A673 (cell line): Measurements from ENCODE around the gene EXOC3L4.

Source experiments
- CTCF ChIP-seq: fragments of 300-800, 200-600 bp; sonication (generic); conservative IDR thresholded peaks from 2 replicates; pipeline ENCODE4 v1.5.1; 2017; ENCODE audit warnings: low read depth, mild to moderate bottlenecking, antibody characterized with exemption, low read length, moderate library complexity, mixed read lengths
- EZH2 ChIP-seq: fragments of 200-600 bp; sonication (generic); IDR thresholded peaks from 2 replicates; pipeline ENCODE4 v1.6.1; 2017; ENCODE audit warnings: borderline replicate concordance, low read depth, mild to moderate bottlenecking, mixed read lengths, antibody characterized with exemption, low read length; ENCODE audit not compliant: poor library complexity, severe bottlenecking

GRCh38 chr14:103056322-103057027 lies 38.0 kb upstream of the EXOC3L4 start:
- TF ChIP-seq CTCF = no peak
- no peak for TF ChIP-seq EZH2
